Lower leg skin (tissue), 3 donors: ENCODE data around the gene FBXL15.

Experiments used
- POLR2A ChIP-seq, 2 donors: fragments of 450-650 bp; IDR thresholded peaks; one replicate each; pipeline ENCODE4 v1.6.1; 2016 to 2017; ENCODE audit warnings: antibody characterized with exemption in 2 of 2, mild to moderate bottlenecking in 1 of 2, moderate library complexity in 1 of 2
- TF ChIP-seq, protein P1 (sequence below), 3 donors: fragments of 450-650 bp; IDR thresholded peaks; one replicate each; pipeline ENCODE4 v1.5.1; 2016; ENCODE audit warnings: antibody characterized with exemption in 3 of 3, mild to moderate bottlenecking in 3 of 3, moderate library complexity in 2 of 3

DNA sequence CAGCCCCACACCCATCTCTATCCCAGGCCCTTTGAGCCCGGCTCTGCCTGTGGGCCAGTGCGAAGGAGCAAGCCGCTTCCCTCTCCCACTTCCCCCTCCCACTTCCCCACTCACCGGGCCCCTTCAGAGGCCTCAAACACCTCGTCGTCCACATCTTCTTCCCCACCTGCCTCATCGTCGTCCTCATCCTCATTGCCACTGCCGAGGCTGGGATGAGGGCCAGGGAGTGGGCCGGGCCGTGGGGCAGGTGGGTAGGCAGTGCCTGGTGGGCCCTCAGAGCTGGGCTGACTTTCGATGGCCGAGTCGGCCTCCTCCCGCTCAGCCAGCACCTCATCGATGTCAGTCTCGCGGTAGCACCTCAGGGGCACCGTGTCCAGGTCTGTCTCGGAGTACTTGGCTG is 5.9 kb upstream of the FBXL15 start:
- TF ChIP-seq, protein P1, sequence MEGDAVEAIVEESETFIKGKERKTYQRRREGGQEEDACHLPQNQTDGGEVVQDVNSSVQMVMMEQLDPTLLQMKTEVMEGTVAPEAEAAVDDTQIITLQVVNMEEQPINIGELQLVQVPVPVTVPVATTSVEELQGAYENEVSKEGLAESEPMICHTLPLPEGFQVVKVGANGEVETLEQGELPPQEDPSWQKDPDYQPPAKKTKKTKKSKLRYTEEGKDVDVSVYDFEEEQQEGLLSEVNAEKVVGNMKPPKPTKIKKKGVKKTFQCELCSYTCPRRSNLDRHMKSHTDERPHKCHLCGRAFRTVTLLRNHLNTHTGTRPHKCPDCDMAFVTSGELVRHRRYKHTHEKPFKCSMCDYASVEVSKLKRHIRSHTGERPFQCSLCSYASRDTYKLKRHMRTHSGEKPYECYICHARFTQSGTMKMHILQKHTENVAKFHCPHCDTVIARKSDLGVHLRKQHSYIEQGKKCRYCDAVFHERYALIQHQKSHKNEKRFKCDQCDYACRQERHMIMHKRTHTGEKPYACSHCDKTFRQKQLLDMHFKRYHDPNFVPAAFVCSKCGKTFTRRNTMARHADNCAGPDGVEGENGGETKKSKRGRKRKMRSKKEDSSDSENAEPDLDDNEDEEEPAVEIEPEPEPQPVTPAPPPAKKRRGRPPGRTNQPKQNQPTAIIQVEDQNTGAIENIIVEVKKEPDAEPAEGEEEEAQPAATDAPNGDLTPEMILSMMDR (IDR thresholded peaks at IDR 0.05): no peak
- no peak for TF ChIP-seq POLR2A (IDR thresholded peaks at IDR 0.05)
